HL-60/S4 treated with retinoic acid at 250 ng/mL for 4 days and 3 days (cell line): ENCODE measurements around the gene C14orf93.
"Not testable (repeated sequence)": the region's sequence is repeated elsewhere in the genome, so short reads cannot be mapped to it uniquely, and the experiment has no call there.

ENCODE experiments used
- in situ Hi-C: fragments of 300-500 bp; cut with MboI; formaldehyde crosslinking; loops from 2 replicates; pipeline ENCODE4 v1.7.0; 2022; ENCODE audit warnings: low sequenced_read_pairs

C14orf93 gene

DNA sequence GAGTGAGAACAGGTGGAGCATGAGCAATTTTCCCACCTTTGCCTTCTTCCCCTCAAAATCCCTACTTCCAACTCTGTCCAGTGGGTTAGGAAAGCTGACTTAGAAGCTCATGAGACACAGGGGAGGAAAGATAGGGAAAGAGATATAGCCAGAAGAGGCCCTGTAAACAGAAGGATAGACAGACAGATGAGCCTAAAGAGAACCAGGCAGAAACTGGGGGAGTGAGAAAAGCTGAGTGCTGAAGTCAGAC lies 32.6 kb downstream of the C14orf93 start:
- in situ Hi-C loops, result no loop called here

GRCh38 chr14:22976620-22977433 lies 33.1 kb downstream of the C14orf93 start:
- in situ Hi-C loops, result no loop called here

DNA sequence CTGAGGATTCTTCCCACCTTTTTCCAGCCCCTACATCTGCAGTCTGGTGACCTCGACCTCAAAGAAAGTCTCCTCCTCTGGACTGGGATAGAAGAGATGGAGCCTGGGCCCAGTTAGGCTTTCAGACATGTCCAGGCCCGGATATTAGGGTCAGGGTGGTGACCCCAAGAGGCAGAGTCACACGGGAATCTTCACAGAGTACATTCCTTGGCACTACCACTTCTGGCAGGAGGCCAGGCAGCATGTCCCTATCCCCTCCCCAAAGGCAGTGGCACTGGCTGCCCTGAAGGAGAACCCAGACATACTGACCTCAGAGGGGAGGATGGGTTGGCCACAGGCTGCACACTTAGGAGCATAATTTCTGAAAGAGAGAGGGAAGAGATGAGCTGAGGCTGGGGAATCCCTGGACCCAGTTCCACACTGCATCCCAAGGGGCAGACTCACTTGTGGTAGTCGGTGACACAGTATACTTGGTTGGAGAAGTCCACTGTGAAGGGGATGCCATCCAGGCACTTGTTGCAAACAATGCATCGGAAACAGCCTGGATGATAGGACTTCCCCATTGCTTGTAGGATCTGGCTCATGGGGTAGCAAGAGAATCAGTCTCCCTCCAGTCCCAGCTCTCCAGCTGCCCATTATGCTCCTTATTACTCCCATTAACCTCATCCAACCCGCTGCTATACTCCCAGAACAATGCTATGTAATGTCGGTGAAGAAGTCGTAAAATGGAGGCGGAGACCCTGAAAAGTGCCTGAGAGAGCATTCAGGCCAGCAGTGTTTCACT lies 35.2 kb downstream of the C14orf93 start:
- in situ Hi-C loops, result no loop called here

GRCh38 chr14:22973217-22974032 lies 36.5 kb downstream of the C14orf93 start:
- in situ Hi-C loops, result no loop called here

GRCh38 chr14:22972313-22972930 lies 37.5 kb downstream of the C14orf93 start:
- in situ Hi-C loops, result no loop called here

DNA sequence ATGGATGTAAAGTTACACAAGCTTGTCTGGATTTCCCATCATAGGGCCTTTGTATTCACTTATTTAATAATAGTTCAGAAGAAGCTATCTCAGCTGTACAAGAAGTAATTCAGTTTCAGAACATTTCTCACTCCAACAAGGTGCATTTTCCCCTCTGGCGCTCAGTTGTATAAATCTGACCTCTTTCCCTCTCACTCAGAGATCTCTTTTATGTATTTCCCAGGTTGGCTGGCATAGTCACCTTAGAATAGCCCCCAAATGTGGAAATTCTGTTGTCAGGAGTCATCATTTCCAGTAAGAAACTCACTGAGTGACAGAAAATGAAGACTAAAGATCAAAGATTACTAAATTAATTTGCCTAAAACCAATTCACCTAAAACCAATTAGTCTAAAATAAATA lies 38.8 kb downstream of the C14orf93 start:
- in situ Hi-C loops, result no loop called here

GRCh38 chr14:22966783-22967269 lies 43.1 kb downstream of the C14orf93 start:
- in situ Hi-C loops, result no loop called here

DNA sequence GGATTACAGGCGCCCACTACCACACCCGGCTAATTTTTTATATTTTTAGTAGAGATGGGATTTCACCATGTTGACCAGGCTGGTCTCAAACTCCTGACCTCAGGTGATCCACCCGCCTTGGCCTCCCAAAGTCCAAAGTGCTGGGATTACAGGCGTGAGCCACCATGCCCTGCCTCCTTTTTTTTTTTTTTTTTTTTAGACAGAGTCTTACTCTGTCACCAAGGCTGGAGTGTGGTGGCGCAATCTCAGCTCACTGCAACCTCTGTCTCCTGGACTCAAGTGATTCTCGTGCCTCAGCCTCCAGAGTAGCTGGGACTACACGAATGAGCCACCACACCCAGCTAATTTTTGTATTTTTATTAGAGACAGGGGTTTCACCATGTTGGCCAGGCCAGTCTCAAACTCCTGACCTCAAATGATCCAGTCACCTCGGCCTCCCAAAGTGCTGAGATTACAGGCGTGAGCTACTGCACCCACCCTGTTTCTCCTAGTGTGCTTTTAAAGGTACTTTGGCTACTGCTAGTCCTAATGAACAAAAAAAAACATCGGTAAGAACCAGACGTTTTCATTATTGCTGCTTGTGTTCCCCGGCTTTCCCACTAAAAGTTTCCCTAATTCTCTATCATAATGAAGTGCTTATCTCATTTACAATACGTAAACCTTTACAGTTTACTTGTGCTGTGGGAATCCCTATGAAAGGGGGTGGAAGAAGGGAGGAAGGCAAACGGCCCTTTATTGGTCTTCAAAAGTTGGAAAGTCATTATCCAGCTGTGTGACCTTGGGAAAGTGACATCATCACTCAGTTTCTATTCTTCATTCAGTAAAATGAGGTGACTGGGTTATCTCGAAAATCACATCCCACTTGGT lies 43.8 kb downstream of the C14orf93 start:
- in situ Hi-C loops, result not testable (repeated sequence)

DNA sequence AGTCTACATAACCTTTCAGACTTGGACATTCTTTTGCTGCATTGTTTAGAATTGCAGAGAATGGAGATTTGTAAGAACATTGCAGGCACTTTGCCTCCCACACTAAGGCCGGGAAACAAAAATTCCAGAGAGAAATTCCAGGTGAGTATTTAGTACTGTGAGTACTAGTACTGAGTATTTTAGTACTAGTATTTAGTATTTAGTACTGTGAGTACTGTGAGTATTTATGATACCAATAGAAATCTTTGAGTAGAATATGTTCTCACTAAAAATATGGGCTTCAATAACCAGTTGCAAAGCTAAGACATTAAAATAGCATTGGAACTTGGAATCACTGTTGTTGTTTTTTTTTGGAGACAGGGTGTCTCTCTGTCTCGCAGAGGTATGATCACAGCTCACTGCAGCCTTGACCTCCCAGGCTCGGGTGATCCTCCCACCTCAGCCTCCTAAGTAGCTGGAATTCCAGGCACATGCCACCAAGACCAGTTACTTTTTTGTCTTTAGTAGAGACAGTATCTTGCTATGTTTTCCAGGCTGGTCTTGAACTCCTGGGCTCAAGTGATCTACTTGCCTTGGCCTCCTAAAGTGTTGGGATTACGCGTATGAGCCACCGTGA lies 47.8 kb downstream of the C14orf93 start:
- in situ Hi-C loops, result no loop called here

GRCh38 chr14:22955702-22956569 lies 54.0 kb downstream of the C14orf93 start:
- in situ Hi-C loops, result no loop called here

DNA sequence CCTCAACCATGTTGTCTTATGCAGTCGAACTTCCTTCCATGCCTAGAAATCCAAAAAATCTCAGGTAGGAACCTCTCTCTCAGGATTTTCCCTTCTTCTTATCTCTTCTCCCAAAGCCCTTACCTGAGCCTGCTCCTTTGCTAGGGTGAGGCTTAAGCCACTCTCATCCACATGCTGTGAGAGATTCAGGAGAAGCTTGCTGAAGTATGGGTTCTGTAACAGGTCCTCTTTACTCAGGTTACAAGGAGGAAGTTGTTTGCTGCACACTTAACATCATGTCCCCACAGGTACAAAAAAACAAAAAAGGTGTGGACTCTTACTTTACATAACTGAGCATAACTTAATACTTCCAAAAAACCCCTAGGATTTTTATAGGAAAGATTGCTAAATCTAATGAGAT lies 57.5 kb downstream of the C14orf93 start:
- in situ Hi-C loops, result no loop called here

DNA sequence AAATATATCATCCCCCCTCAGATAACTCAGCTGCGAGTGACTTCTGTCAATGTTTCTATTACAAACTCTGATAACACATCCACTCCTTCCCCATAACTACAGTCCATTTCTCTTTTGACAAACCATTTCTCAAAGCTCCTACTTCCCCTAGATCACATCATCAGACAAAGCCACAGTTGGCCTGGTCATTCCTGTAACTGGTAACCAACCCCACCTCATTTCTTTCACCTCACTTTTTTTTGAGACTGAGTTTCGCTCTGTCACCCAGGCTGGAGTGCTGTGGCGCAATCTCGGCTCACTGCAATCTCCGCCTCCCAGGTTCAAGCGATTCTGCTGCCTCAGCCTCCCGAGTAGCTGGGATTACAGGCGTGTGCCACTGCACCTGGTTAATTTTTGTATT lies 58.1 kb downstream of the C14orf93 start:
- in situ Hi-C loops, result not testable (repeated sequence)

DNA sequence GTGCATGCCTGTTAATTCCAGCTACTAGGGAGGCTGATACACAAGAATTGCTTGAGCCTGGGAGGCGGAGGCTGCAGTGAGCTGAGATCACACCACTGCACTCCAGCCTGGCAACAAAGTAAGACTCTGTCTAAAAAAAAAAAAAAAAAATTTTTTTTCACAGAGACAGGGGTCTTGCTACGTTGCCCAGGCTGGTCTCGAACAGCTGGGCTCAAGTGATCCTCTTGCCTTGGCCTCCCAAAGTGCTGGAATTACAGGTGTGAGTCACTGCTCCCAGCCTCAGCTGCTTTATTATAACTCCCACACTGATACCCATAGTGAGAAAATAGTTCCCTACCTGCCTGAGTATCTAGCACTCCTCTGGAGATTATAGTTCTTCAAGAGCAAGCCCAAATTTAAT lies 64.3 kb downstream of the C14orf93 start:
- in situ Hi-C loops, result no loop called here

DNA sequence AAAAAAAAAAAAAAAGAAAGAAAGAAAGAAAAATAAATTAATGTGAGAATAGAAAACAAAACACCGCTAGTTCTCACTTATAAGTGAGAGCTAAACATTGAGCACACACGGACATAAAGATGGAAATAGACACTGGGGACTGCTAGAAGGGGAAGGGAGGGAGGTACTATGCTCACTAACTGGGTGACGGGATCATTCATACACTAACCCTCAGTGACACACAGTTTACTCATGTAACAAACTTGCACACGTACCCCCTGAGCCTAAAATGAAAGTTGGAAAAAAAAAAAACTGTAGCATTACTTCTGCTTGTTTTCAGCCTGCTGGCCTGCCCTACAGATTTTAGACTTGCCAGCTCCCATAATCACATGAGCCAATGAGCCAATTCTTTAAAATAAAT lies 70.3 kb downstream of the C14orf93 start:
- in situ Hi-C loops, result no loop called here
